Fibroblast of mammary gland (primary cell): ENCODE results near the gene CATSPERZ.

Experiments
- DNase-seq: peaks from one replicate; pipeline ENCODE4 v3.0.0-alpha.2; 2010; ENCODE audit warnings: low read depth
- H3K4me3 ChIP-seq: 2 replicates; pipeline ENCODE4 v1.5.1; 2011; ENCODE audit warnings: low read depth, mild to moderate bottlenecking, low read length, moderate library complexity; ENCODE audit not compliant: control insufficient read depth
- TF ChIP-seq, protein P1 (sequence below): conservative IDR thresholded peaks from 2 replicates; pipeline ENCODE4 v1.5.1; 2011; ENCODE audit warnings: low read depth, low read length, inconsistent platforms; ENCODE audit not compliant: control insufficient read depth, insufficient read depth

The CATSPERZ gene

DNA sequence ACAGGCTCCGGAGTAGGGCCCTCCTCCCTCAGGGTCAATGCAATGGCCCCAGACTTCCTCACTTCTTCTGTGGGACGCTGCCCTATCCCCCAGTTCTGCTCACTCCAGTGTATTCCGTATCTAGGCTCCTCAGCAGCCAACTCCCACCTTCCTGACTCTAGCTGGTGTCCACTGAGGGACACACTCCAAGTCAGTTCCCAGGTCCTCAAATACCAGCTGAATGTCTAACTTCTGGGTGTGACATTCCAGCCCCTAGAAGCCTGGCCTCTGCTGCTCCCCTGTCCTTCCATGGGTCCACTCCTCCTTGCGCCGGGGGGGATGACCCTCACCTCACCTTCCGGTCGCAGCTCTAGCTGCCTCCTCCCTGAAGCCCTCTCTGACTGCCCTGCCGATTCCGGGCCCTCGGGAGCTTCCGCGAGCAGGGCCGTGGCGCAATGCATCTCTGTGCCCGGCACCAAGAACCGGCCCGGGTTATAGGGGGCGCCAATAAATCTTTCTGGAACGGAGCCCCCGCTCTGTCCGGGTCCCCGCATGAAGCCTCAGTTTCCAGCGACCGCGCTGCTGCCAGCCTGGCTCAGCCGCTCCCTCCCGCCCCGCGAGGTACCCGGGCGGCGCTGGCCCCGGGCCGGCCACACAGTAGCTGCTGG lies 31.1 kb upstream of the CATSPERZ start:
- TF ChIP-seq, protein P1, sequence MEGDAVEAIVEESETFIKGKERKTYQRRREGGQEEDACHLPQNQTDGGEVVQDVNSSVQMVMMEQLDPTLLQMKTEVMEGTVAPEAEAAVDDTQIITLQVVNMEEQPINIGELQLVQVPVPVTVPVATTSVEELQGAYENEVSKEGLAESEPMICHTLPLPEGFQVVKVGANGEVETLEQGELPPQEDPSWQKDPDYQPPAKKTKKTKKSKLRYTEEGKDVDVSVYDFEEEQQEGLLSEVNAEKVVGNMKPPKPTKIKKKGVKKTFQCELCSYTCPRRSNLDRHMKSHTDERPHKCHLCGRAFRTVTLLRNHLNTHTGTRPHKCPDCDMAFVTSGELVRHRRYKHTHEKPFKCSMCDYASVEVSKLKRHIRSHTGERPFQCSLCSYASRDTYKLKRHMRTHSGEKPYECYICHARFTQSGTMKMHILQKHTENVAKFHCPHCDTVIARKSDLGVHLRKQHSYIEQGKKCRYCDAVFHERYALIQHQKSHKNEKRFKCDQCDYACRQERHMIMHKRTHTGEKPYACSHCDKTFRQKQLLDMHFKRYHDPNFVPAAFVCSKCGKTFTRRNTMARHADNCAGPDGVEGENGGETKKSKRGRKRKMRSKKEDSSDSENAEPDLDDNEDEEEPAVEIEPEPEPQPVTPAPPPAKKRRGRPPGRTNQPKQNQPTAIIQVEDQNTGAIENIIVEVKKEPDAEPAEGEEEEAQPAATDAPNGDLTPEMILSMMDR = no peak
- peak overlapping the region; percentile 57 for H3K4me3 ChIP-seq

DNA sequence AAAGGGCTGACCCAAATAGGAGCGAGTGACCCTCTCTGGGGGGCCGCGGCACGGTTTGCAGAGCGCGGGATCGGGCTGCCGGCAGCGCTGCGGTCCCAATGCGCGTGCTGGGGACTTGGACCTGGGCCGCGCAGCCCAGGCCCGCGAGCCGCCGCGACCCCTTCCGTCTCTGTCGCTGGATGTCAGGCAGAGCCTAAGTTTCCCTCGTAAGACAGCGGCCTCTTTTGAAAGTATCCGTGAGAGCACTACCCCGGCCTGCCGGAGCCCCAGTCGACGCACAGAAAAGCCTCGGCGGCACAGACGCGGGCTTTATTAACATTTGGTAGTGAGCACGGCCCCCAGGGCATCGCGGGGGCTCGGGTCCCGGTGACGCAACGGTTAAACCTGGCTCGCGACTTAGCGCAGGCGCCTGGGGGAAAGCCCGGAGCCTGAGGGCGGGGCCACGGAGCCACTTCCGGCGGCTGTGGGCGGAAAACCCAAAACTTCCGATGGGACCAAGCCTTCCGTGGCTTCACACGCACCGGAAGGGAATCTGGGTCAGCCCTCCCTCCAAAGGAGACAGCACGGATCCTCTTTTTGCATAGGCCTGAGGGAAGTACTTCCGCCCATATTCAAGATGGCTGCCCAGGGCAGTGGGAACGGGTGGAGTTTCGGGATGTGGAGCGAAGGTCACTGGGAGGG lies 30.5 kb upstream of the CATSPERZ start:
- peak; percentile 100 for DNase-seq
- TF ChIP-seq, protein P1 = no peak
- peak overlapping the region; percentile 76 for H3K4me3 ChIP-seq

More for the DNA sequence above, 31.1 kb upstream of the CATSPERZ start:
- peak; percentile 47 for DNase-seq

DNA sequence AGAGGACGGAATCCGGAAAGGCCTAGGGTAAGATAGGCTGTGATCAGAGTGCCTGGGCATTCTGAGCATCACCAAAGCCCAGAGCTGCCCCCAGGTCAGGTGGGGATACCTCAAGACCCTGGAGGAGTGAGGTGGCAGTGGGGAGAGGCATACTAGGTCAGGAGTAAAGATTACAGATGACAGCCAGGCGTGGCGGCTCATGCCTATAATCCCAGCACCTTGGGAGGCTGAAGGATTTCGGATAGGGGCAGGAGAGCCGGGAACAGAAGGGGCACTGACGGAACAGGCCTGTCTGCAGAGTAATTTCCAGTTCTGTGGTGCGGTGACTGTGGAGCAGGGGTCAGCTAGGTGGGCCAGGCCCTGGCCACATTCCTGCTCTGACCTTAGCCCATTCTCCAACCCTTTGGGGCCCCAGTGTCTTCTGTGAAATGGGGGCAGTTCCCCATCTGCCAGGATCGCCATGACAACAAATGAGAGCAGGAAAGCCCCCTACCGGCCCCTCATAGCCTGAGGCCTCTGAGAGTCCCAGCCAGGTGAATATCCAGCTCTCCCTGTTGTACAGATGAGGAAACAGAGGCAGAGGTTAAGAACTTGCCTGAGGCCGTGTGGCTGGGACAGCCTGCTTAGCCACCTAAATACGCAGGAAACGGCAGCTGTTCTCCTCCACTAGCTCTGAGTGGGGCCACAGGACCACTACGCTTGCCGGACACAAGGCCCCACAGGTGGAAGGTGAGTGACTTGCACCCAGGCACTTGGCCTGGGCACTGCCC lies 24.9 kb upstream of the CATSPERZ start:
- TF ChIP-seq, protein P1 = no peak
- no peak overlapping the region for H3K4me3 ChIP-seq
- DNase-seq = no peak

DNA sequence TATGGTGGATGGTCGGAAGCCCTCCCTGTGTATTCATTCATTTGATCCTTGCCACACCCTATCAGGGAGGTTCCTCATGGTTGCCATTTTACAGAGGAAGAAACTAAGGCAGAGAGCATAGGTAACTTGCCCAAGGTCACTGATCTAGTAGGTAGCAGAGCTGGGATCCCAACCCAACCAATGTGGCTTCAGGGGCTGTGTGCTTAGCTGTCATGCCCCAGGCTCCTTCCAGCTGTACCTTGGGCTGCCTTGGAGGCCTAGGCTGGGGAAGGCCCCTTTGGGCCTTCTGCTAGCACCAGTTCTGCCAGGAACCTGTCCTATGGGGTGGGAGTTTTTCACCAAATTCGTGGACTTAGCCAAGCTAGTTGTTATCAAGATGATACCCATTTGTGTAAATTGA lies 24.3 kb upstream of the CATSPERZ start:
- no peak for DNase-seq
- TF ChIP-seq, protein P1 = no peak
- no peak overlapping the region for H3K4me3 ChIP-seq

DNA sequence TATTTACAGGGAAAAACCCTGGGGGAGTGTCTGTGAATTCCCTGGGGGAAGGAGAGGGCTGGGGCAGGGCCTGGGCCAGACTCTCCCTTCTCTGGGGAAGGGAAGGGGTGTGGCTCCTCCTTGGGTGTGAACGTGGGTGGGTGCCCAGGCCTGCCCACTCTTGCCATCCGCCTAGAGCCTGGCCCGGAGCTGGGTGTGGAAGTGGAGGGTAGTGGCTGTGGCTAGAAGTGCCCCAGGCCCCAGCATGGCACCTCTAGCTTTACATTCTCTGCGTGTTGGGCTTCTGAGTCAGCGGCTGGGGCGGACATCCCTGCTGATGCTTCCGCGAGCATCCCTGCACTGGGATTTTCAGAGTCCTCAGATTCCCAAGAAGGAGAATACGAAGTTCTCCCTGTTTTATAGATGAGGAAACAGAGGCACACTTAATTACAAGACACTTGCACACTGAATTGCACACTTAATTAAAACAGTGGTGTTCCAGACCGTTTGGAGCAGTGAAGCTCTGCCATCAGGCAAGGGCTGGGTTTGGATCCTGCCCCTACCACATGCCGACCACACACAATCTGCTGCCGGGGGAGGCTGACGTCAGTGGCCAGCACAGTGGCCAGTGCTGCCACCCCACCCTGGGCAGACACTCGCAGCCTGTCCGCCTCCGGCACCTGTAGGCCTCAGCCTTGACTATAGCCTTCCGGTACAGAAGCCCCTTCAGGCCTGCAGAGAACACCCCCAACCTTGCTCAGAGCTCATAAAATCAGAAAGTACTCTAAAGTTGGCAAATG lies 23.3 kb upstream of the CATSPERZ start:
- TF ChIP-seq, protein P1 = no peak
- H3K4me3 ChIP-seq = no peak overlapping the region
- DNase-seq = no peak

DNA sequence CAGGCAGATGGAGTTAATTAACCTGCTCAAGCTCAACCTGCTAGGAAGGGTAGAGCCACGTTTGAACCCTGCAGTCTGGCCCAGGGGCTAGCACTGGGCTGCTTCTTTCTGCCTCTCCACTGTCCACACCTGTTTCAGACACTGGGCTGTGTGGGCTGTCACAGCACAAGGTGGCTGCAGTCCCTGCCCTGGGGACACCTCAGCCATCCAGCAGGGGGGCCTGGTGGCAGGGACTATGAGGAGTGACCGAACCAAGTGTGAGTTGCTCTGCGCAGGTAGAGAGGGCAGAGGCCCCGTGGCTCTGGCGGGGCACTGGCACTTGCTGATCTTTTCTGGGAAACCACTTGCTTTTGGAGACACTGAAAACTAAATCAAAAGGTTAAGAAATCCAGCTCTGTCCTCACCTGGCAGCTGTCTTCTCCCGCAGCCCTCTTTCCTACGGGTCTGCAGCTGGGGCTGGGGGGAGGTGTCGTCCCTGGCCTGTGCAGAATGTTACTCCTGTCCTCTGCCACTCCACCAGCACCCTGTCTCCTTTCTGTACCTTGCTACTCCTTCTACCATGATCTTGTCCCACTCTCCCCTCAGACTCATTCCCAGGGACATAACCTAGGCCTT lies 21.5 kb upstream of the CATSPERZ start:
- TF ChIP-seq, protein P1 = no peak
- no peak overlapping the region for H3K4me3 ChIP-seq
- DNase-seq = no peak
